ENCODE data around the gene ZIK1. TPM values are rescaled to one million over a fixed set of nuclear protein-coding genes. Genes with fewer than 3 reads are reported as not detected.

The ZIK1 gene
- total and polyA plus RNA-seq, 5 donors, result 2.0 to 6.3 (median 5.1) TPM

DNA sequence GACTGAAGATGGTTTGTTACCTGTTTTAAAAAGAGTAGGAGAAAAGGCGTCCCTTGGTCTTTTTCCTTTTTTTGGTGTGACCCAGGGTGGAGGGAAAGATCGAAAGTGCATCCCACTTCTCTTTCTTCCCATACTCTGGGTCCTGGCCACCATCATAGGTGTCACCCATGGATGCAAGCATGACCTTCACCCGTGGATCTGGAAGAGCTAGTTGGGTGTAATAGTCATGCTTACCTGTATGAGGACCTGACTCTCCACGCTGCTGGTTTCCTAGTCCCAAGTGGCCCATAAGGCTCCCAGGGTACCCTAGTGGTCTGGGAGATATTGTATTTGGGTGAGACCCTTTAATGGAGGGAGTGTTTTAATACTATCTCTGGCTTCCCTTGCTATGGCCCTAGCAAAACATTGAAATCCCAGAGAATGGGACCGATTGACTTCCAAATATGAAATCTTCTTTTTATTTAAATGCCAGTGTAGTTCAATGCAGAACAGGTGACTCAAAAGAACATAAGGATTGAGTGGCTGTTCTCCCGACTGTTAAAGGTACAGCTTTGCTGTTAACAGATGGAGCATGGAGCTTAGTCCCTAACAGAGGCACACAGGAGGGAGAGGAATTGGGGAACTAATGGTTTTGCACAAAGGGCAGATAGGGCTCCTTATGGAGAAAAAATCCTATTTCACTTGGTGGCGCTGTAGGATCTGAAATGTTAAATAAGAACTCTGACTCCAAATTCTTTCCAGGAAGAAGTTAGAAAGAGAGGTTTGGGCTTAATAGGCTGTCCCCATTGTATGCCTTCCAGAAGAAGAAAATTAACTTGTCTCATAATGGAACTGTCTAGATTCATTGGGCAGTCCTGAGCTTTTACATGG lies 17.3 kb upstream of the ZIK1 start:
- no peaks in the 10 kb centered on the region for H3K4me1 ChIP-seq (ENCODE audit: control insufficient read depth, insufficient read depth, low read length)
- no peak overlapping the region for H3K27ac ChIP-seq (ENCODE audit: low read length)
- H3K27me3 ChIP-seq (ENCODE audit: control insufficient read depth, insufficient read depth), result no peaks in the 10 kb centered on the region
- peaks cover 10% of the 10 kb centered on the region for H3K9me3 ChIP-seq (ENCODE audit: control insufficient read depth, low read length)
- intact Hi-C loops (cut with DNase I), result no loop called here
- no peak for ATAC-seq
- no peak overlapping the region for H3K4me3 ChIP-seq (ENCODE audit: low read length)
- 56% methylated on average over 7 of the region's 7 CpGs for WGBS
- DNase-seq, result no peak

DNA sequence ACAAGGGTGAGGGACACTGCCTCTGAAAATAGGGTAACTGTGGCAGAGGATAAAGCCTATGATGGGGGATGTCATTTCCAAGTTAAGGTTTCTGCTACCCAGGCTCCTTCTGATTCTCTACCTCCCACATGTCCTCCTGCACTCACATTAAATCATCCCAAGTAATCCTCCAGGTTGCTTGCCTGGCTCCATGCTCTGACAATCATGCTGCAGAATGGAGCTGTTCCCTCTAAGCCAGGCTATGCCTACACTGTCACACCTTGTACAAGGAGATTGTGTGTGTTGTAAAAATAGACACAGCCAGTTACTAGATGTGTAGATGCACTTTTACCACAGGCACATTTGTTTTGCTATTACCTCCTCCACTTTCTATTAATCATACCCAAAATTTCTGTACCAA lies 13.2 kb upstream of the ZIK1 start:
- intact Hi-C loops (cut with DNase I), result no loop called here
- H3K9me3 ChIP-seq (ENCODE audit: control insufficient read depth, low read length), result peaks cover 37% of the 10 kb centered on the region
- H3K4me1 ChIP-seq (ENCODE audit: control insufficient read depth, insufficient read depth, low read length), result no peaks in the 10 kb centered on the region
- DNase-seq (no peak), ATAC-seq (no peak)
- no peak overlapping the region for H3K27ac ChIP-seq (ENCODE audit: low read length)
- H3K27me3 ChIP-seq (ENCODE audit: control insufficient read depth, insufficient read depth), result no peaks in the 10 kb centered on the region
- no peak overlapping the region for H3K4me3 ChIP-seq (ENCODE audit: low read length)

DNA sequence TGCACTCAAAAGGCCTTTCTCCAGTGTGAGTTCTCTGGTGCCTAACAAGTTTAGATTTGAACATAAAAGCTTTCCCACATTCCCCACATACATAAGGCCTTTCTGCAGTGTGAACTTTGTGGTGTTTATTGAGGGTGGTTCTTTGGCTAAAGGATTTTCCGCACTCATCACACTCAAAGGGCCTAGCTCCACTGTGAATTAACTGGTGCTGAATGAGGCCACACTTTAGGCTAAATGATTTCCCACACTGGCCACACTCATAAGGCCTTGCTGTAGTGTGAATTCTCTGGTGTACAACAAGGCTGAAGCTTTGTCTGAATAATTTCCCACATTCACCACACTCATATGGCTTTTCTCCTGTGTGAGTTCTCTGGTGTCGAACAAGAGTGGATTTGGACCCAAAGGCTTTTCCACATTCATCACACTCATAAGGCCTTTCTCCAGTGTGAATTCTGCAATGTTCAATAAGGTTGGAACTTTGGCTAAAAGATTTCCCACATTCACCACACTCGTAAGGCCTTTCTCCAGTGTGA lies 11.5 kb upstream of the ZIK1 start:
- intact Hi-C loops (cut with DNase I), result no loop called here
- Histone ChIP-seq H3K9me3 (ENCODE audit: control insufficient read depth, low read length) (peaks cover 38% of the 10 kb centered on the region), H3K4me1 (ENCODE audit: control insufficient read depth, insufficient read depth, low read length) (no peaks in the 10 kb centered on the region), H3K27me3 (ENCODE audit: control insufficient read depth, insufficient read depth) (no peaks in the 10 kb centered on the region), H3K27ac (ENCODE audit: low read length) (no peak overlapping the region), H3K4me3 (ENCODE audit: low read length) (no peak overlapping the region)
- 95% methylated on average over 3 of the region's 3 CpGs for WGBS
- DNase-seq (no peak), ATAC-seq (no peak)

DNA sequence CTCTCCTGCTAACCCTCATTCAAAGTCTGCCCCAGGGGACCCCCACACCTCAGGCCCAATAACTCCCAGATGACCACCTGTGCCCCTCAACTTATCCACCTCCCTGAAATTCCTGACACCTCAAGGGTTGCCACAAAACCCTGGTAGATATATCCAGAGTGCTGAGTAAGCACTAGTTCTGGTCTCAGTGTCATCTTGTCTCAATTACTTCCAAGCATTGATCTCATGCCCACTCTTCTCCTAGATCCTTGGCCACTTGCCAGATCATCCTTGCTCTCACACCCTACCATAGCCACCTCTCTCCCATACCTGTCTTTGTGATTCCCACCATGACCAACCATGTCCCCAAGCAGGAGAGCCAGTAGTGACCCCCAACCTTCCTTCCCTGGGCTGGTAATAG lies 7.3 kb upstream of the ZIK1 start:
- no peak for DNase-seq
- Histone ChIP-seq H3K27me3 (ENCODE audit: control insufficient read depth, insufficient read depth) (no peaks in the 10 kb centered on the region), H3K4me1 (ENCODE audit: control insufficient read depth, insufficient read depth, low read length) (peaks cover 6% of the 10 kb centered on the region), H3K9me3 (ENCODE audit: control insufficient read depth, low read length) (peaks cover 32% of the 10 kb centered on the region), H3K27ac (ENCODE audit: low read length) (no peak overlapping the region), H3K4me3 (ENCODE audit: low read length) (no peak overlapping the region)
- intact Hi-C loops (cut with DNase I), result no loop called here
- no peak for ATAC-seq

DNA sequence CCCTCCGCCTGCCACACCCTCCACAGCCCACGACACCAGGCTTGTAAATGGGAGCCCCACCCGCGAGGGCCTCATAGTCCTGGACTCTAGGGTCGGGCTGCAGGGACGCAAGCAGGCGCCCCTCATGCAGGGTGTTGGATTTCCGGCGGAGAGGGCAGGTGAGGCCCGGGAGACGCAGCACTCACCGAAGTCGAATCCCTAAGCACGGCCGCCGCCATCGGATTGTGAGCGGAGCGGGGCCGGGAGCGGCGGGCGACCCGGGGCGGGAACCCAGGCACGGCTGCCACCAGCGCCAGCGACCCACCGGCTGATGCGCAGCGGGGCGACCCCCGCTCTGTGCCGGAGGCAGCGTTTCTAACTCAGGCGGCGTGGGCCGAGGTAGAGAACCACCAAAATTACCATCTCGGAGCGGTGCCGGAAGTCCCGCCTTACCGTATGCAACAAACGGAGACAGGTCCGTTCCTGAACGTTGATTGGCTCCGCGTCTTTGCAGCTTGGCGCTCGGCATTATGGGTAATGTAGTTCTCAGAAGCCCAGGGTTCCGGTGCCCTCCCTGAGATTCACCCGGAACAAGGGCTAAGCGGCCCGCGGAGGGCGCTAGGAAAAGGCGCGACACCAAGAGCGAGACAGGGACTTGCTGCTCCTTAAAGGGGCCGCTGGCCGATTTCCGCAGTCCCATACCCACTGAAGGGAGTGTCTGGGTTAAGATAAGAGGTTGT lies 5.3 kb upstream of the ZIK1 start, which contains the start of gene ZNF416:
Gene ZNF416, minus strand, starts transcription at position 425 of the 719 bp plus-strand sequence. Its CDS starts 207 bp downstream, at position 218.
- H3K9me3 ChIP-seq (ENCODE audit: control insufficient read depth, low read length), result peaks cover 16% of the 10 kb centered on the region
- H3K27ac ChIP-seq (ENCODE audit: low read length), result no peak within 1 kb of the TSS
- DNase-seq (peak; percentile 97 to 98 (median 98)), ATAC-seq (peak; percentile 98)
- peaks cover 6% of the 10 kb centered on the region for H3K4me1 ChIP-seq (ENCODE audit: control insufficient read depth, insufficient read depth, low read length)
- peak within 1 kb of the TSS; percentile 85 for H3K4me3 ChIP-seq (ENCODE audit: low read length)
- intact Hi-C loops (cut with DNase I), result no loop called here
- WGBS, result under 1% methylated on average over 62 of the region's 62 CpGs
- H3K27me3 ChIP-seq (ENCODE audit: control insufficient read depth, insufficient read depth), result no peaks in the 10 kb centered on the region

DNA sequence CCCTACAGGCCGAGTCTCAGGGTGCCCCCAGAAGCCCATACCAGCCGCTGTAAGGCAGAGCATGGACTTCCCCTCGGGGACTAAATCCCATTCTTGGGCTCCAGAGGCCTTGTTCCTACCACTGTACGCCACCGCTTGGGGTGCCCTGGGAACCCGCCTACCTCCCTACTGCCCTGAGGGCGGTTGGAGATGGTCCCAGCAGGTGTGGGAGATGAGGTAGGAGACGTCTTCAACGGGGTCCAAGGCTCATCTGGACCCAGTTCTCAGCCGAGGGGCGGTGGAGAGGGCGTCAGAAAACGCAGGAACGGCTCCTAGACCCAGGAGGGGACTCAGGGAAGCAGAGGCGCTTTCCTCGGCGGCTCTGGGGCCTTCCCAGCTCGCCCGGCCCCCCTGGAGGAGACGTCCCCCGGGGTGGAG lies 833 bp upstream of the ZIK1 start:
- Histone ChIP-seq H3K9me3 (ENCODE audit: control insufficient read depth, low read length) (no peaks in the 10 kb centered on the region), H3K27ac (ENCODE audit: low read length) (no peak overlapping the region), H3K4me3 (ENCODE audit: low read length) (peak overlapping the region; percentile 70), H3K4me1 (ENCODE audit: control insufficient read depth, insufficient read depth, low read length) (peaks cover under 1% of the 10 kb centered on the region), H3K27me3 (ENCODE audit: control insufficient read depth, insufficient read depth) (no peaks in the 10 kb centered on the region)
- ATAC-seq (no peak), DNase-seq (no peak)
- 34% methylated on average over 21 of the region's 21 CpGs for WGBS
- intact Hi-C loops (cut with DNase I), result no loop called here

DNA sequence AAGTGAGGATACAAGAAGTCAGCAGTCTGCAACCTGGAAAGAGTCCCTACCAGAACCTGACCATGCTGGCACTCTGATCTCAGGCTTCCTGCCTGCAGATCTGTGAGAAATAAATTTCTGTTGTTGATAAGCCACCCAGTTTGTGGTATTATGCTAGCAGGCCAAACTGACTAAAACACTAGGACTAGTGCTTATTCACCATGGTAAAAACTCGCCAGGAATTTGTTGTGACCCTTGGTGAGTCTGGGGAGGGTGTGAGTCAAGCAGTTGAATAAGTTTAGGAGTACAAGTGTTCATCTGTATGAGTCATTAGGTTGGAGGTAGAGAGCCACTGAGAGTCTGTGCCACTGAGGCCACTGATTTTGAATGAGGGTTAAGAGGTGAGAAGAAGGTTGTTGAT lies 3.6 kb downstream of the ZIK1 start:
- H3K9me3 ChIP-seq (ENCODE audit: control insufficient read depth, low read length), result peaks cover 22% of the 10 kb centered on the region
- 99% methylated on average over 1 of the region's 1 CpG for WGBS
- no peak for DNase-seq

DNA sequence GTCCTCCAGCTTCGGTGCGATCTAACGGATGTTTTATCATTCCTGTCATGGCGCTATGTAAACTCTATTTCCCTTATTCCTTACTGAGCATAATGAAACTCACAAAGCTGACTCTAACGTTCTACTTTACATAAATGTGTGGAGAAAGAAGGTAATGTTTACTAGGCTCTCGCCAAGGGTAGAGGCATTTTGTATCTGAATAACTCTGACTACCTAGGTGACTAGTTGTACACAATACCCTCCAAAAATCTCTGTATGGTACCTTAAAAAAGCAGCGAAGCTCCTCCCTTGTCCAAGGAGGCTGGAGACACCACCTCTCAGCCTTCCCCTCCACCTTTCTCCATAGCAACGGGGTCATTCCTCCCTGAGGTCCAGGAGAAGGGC lies 15.4 kb downstream of the ZIK1 start:
- Histone ChIP-seq H3K4me1 (ENCODE audit: control insufficient read depth, insufficient read depth, low read length) (peaks cover 2% of the 10 kb centered on the region), H3K4me3 (ENCODE audit: low read length) (peak overlapping the region; percentile 81), H3K9me3 (ENCODE audit: control insufficient read depth, low read length) (no peaks in the 10 kb centered on the region), H3K27ac (ENCODE audit: low read length) (peak overlapping the region; percentile 70), H3K27me3 (ENCODE audit: control insufficient read depth, insufficient read depth) (no peaks in the 10 kb centered on the region)
- DNase-seq (no peak), ATAC-seq (no peak)
- 55% methylated on average over 8 of the region's 8 CpGs for WGBS
- intact Hi-C loops (cut with DNase I), result no loop called here

More for the DNA sequence above, 3.6 kb downstream of the ZIK1 start:
- no peak overlapping the region for H3K4me3 ChIP-seq (ENCODE audit: low read length)
- ATAC-seq, result no peak
- no peaks in the 10 kb centered on the region for H3K4me1 ChIP-seq (ENCODE audit: control insufficient read depth, insufficient read depth, low read length)
- no peak overlapping the region for H3K27ac ChIP-seq (ENCODE audit: low read length)
- H3K27me3 ChIP-seq (ENCODE audit: control insufficient read depth, insufficient read depth), result no peaks in the 10 kb centered on the region
- intact Hi-C loops (cut with DNase I), result no loop called here

DNA sequence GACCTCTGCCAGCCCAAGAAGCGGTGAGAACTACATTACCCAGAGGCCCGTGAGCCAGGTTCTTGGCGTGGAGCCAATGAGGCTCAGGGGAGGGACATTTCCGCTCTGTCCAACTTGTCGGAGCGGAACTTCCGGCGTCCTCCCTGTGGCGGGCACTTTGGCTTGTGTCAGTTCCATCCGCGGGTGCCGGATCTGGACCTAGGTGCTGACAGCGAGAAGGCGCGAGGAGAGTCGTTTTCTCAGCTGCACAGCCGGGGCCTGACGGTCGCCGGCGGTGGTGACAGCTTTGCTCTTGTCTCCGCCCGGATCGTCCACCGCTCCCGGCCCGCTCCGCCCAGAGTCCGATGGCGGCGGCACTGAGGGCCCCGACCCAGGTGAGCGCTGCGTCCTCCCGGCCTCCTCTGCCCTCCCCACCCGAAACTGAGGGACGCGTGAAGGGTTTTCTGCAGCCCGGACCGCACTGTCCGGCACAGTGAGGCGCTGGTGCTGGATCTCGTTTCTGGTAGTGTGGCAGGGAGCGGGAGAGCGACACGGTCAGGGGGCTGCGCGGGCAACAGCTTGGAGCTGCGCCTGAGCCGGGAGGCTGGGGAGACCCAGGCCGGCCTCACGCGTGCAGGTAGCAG lies 15.9 kb downstream of the ZIK1 start, which contains the start of gene ZNF530:
Gene ZNF530, plus strand, starts transcription at position 125 of the 623 bp plus-strand sequence. CDS start 4,461 bp downstream, outside the sequence.
- ATAC-seq (peak; percentile 99), DNase-seq (peak; percentile 96 to 98 (median 97))
- H3K27ac ChIP-seq (ENCODE audit: low read length), result peak within 1 kb of the TSS; percentile 70
- no peaks in the 10 kb centered on the region for H3K27me3 ChIP-seq (ENCODE audit: control insufficient read depth, insufficient read depth)
- intact Hi-C loops (cut with DNase I), result no loop called here
- peak within 1 kb of the TSS; percentile 81 for H3K4me3 ChIP-seq (ENCODE audit: low read length)
- no peaks in the 10 kb centered on the region for H3K9me3 ChIP-seq (ENCODE audit: control insufficient read depth, low read length)
- WGBS, result under 1% methylated on average over 53 of the region's 53 CpGs
- H3K4me1 ChIP-seq (ENCODE audit: control insufficient read depth, insufficient read depth, low read length), result peaks cover 2% of the 10 kb centered on the region

DNA sequence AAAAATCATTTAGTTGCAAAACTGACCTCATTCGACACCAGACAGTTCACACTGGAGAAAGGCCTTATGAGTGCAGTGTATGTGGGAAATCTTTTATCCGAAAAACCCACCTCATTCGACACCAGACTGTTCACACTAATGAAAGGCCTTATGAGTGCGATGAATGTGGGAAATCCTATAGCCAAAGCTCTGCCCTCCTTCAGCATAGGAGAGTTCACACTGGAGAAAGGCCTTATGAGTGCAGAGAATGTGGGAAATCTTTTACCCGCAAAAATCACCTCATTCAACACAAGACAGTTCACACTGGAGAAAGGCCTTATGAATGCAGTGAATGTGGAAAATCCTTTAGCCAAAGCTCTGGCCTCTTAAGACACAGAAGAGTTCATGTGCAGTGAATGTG lies 23.0 kb downstream of the ZIK1 start:
- DNase-seq (no peak), ATAC-seq (no peak)
- no peaks in the 10 kb centered on the region for H3K27me3 ChIP-seq (ENCODE audit: control insufficient read depth, insufficient read depth)
- intact Hi-C loops (cut with DNase I), result no loop called here
- H3K27ac ChIP-seq (ENCODE audit: low read length), result no peak overlapping the region
- WGBS, result 96% methylated on average over 5 of the region's 5 CpGs
- no peaks in the 10 kb centered on the region for H3K4me1 ChIP-seq (ENCODE audit: control insufficient read depth, insufficient read depth, low read length)
- H3K4me3 ChIP-seq (ENCODE audit: low read length), result no peak overlapping the region
- H3K9me3 ChIP-seq (ENCODE audit: control insufficient read depth, low read length), result peaks cover 7% of the 10 kb centered on the region

DNA sequence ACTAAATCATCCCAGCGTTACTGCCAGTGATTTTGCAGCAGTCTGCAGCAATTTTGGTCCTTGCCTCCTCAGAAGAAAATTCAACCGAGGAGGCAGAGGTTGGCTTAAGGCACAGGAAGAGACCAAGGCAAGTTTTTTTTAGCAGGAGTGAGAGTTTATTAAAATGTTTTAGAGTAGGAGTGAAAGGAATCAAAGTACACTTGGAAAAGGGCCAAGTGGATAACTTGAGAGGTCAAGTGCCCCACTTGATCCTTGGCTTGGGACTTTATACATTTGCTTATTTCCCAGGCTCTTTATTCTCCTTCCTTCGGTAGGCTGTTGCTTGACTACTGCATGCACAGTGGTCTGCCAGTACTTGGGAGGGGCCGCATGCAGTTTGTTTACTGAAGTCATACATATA lies 27.2 kb downstream of the ZIK1 start:
- DNase-seq, result no peak
- Histone ChIP-seq H3K9me3 (ENCODE audit: control insufficient read depth, low read length) (peaks cover 5% of the 10 kb centered on the region), H3K27ac (ENCODE audit: low read length) (no peak overlapping the region), H3K27me3 (ENCODE audit: control insufficient read depth, insufficient read depth) (no peaks in the 10 kb centered on the region), H3K4me1 (ENCODE audit: control insufficient read depth, insufficient read depth, low read length) (peaks cover 2% of the 10 kb centered on the region), H3K4me3 (ENCODE audit: low read length) (no peak overlapping the region)
- ATAC-seq, result no peak
- intact Hi-C loops (cut with DNase I), result no loop called here
- 74% methylated on average over 4 of the region's 4 CpGs for WGBS
